ENCODE measurements around the gene CLDN22.

DNA sequence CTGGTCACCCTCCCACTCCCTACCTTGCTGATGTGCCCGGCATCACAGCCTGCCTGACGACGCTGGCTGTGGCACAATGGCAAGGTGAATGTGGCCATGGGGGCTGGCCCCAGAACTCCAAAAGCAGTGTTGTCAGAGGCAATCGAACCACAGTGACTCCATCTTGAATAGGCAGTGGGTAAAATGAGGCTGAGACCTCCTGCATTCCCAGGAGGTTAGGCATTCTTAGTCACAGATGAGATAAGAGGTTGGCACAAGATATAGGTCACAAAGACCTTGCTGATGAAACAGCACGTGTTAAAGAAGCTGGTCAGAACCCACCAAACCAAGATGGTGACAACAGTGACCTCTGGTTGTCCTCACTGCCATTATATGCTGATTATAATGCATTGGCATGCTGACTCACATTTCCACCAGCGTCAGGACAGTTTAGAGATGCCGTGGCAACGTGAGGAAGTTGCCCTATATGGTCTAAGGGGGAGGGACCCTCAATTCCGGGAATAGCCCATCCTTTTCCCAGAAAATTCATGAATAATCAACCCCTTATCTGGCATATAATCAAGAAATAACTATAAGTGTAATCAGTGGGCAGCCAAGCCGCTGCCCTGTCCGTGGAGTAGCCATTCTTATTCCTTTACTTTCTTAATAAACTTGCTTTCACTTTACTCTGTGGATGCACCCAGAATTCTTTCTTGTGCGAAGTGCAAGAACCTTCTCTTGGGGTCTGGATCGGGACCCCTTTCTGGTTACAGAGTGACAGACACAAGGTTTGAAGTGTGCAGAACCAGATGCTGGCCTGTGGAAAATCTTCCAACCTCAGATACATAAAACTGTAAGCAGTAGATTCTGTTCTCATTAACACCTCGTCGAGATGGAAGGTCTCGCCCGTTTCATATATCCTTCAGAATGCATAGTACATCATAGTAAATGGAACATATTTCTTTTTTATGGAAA, 28.9 kb upstream of the CLDN22 start:
- TF ChIP-seq, protein P1, sequence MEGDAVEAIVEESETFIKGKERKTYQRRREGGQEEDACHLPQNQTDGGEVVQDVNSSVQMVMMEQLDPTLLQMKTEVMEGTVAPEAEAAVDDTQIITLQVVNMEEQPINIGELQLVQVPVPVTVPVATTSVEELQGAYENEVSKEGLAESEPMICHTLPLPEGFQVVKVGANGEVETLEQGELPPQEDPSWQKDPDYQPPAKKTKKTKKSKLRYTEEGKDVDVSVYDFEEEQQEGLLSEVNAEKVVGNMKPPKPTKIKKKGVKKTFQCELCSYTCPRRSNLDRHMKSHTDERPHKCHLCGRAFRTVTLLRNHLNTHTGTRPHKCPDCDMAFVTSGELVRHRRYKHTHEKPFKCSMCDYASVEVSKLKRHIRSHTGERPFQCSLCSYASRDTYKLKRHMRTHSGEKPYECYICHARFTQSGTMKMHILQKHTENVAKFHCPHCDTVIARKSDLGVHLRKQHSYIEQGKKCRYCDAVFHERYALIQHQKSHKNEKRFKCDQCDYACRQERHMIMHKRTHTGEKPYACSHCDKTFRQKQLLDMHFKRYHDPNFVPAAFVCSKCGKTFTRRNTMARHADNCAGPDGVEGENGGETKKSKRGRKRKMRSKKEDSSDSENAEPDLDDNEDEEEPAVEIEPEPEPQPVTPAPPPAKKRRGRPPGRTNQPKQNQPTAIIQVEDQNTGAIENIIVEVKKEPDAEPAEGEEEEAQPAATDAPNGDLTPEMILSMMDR (IDR thresholded peaks at IDR 0.05), result no peak
- TF ChIP-seq POLR2A (IDR thresholded peaks at IDR 0.05), result no peak
